SH-SY5Y (cell line): ENCODE data around the gene FXYD3.

Experiments
- GATA2 ChIP-seq: IDR thresholded peaks from 2 replicates; pipeline ENCODE4 v1.6.1; 2011; ENCODE audit warnings: mild to moderate bottlenecking, low read depth, low read length
- GATA3 ChIP-seq: IDR thresholded peaks from 2 replicates; pipeline ENCODE4 v1.6.1; 2011; ENCODE audit warnings: low read depth, mild to moderate bottlenecking, low read length, moderate library complexity

DNA sequence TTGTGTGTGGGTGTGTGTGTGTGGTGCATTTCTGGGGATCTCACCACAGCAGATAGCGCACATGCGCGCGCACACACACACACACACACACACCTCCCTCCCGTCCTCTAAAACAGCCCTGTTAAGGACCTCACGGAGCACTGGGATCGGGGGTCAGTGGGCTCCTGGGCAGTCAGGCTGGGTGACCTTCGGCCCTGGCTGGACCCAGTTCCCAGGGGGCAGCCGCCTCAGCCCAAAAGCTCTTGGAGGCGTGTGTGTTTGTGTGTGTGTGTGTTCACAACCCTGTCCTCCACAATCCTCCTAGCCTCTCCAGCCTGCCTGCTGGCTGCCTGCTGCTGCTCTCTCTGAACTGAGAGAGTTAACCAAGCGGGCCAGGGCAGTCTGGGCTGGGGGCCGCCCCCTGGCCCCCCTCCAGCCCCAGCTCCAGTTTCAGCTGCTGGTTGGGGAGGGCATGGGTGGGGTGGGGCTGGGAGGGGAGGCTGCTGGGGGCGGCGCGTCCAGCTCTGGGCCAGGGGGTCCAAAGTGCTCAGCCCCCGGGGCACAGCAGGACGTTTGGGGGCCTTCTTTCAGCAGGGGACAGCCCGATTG is 22.8 kb downstream of the FXYD3 start, which contains the start of gene FXYD1:
- TF ChIP-seq GATA2: no peak
- TF ChIP-seq GATA3: no peak
